Osteocyte (in vitro differentiated cells): ENCODE results near the gene POT1. TPM values are rescaled to one million over a fixed set of nuclear protein-coding genes. Genes with fewer than 3 reads are reported as not detected.

ENCODE experiments used
- DNase-seq: peaks from one replicate; pipeline ENCODE4 v3.0.0; 2021; ENCODE audit warnings: mixed read lengths; ENCODE audit not compliant: unreplicated experiment; ENCODE audit errors: extremely low spot score
- H3K27ac Mint-ChIP-seq: one replicate; pipeline ENCODE4 v1.8.0; 2021; ENCODE audit warnings: mild to moderate bottlenecking, mixed read lengths; ENCODE audit not compliant: unreplicated experiment
- H3K27me3 Mint-ChIP-seq: one replicate; pipeline ENCODE4 v1.8.0; 2021; ENCODE audit warnings: mixed read lengths; ENCODE audit not compliant: unreplicated experiment
- H3K36me3 Mint-ChIP-seq: one replicate; pipeline ENCODE4 v1.8.0; 2021; ENCODE audit warnings: mixed read lengths; ENCODE audit not compliant: unreplicated experiment
- H3K4me1 Mint-ChIP-seq: one replicate; pipeline ENCODE4 v1.8.0; 2021; ENCODE audit warnings: mixed read lengths; ENCODE audit not compliant: unreplicated experiment
- H3K4me3 Mint-ChIP-seq: one replicate; pipeline ENCODE4 v1.8.0; 2021; ENCODE audit warnings: mild to moderate bottlenecking, moderate library complexity, mixed read lengths; ENCODE audit not compliant: unreplicated experiment
- H3K9me3 Mint-ChIP-seq: one replicate; pipeline ENCODE4 v1.8.0; 2021; ENCODE audit warnings: mixed read lengths; ENCODE audit not compliant: unreplicated experiment
- CTCF ChIP-seq: fragments of 200-600 bp; sonication (generic); IDR thresholded peaks from 2 replicates; pipeline ENCODE4 v1.5.0; 2021; ENCODE audit warnings: antibody characterized with exemption, mild to moderate bottlenecking, moderate library complexity
- total RNA-seq: library from RNA; stranded (reverse); gene quantifications from 2 replicates; pipeline ENCODE4 v1.2.1, GENCODE V29; 2021

POT1 gene
- total RNA-seq, 1 donor from 2014 or later = 19.7 TPM

GRCh38 chr7:124780608-124781007, 149.0 kb downstream of the POT1 start:
- H3K4me3 Mint-ChIP-seq = no peak overlapping the region
- peaks cover 22% of the 10 kb centered on the region for H3K4me1 Mint-ChIP-seq
- no peak for DNase-seq
- no peaks in the 10 kb centered on the region for H3K27me3 Mint-ChIP-seq
- H3K9me3 Mint-ChIP-seq = peaks cover 4% of the 10 kb centered on the region
- no peak overlapping the region for H3K27ac Mint-ChIP-seq
- no peak for TF ChIP-seq CTCF
- H3K36me3 Mint-ChIP-seq = no peaks in the 10 kb centered on the region

GRCh38 chr7:124780056-124780455, 149.6 kb downstream of the POT1 start:
- Mint-ChIP-seq H3K4me3 (no peak overlapping the region), H3K27me3 (no peaks in the 10 kb centered on the region), H3K27ac (no peak overlapping the region), H3K36me3 (no peaks in the 10 kb centered on the region), H3K4me1 (peaks cover 18% of the 10 kb centered on the region), H3K9me3 (peaks cover 4% of the 10 kb centered on the region)
- no peak for TF ChIP-seq CTCF
- no peak for DNase-seq

- DNase-seq = no peak
- Mint-ChIP-seq H3K4me1 (peaks cover 19% of the 10 kb centered on the region), H3K27ac (no peak overlapping the region), H3K9me3 (peaks cover 4% of the 10 kb centered on the region), H3K36me3 (no peaks in the 10 kb centered on the region), H3K27me3 (no peaks in the 10 kb centered on the region), H3K4me3 (no peak overlapping the region)
- no peak for TF ChIP-seq CTCF
Observed at GRCh38 chr7:124779620-124780019, 150.0 kb downstream of the POT1 start.

- TF ChIP-seq CTCF = no peak
- Mint-ChIP-seq H3K36me3 (no peaks in the 10 kb centered on the region), H3K4me1 (peaks cover 22% of the 10 kb centered on the region), H3K9me3 (peaks cover 4% of the 10 kb centered on the region), H3K27me3 (no peaks in the 10 kb centered on the region), H3K4me3 (no peak overlapping the region), H3K27ac (no peak overlapping the region)
- DNase-seq = no peak
Observed at GRCh38 chr7:124779194-124779593, 150.4 kb downstream of the POT1 start.

- H3K4me3 Mint-ChIP-seq = no peak overlapping the region
- no peak for TF ChIP-seq CTCF
- no peaks in the 10 kb centered on the region for H3K36me3 Mint-ChIP-seq
- no peaks in the 10 kb centered on the region for H3K27me3 Mint-ChIP-seq
- H3K27ac Mint-ChIP-seq = no peak overlapping the region
- no peak for DNase-seq
- no peaks in the 10 kb centered on the region for H3K9me3 Mint-ChIP-seq
- H3K4me1 Mint-ChIP-seq = peaks cover 23% of the 10 kb centered on the region
Observed at GRCh38 chr7:124777268-124777667, 152.4 kb downstream of the POT1 start.
